Left forelimb (tissue), 1 donor: Measurements from ENCODE around the gene ORAI2.
A peak's percentile ranks its signal among the peaks of the same experiment; 100 is the strongest.
"Not testable (repeated sequence)": the region's sequence is repeated elsewhere in the genome, so short reads cannot be mapped to it uniquely, and the experiment has no call there.

ENCODE experiments used
- DNase-seq: peaks from one replicate; pipeline ENCODE4 v3.0.0-alpha.2; 2018; ENCODE audit warnings: low spot score

Gene ORAI2

DNA sequence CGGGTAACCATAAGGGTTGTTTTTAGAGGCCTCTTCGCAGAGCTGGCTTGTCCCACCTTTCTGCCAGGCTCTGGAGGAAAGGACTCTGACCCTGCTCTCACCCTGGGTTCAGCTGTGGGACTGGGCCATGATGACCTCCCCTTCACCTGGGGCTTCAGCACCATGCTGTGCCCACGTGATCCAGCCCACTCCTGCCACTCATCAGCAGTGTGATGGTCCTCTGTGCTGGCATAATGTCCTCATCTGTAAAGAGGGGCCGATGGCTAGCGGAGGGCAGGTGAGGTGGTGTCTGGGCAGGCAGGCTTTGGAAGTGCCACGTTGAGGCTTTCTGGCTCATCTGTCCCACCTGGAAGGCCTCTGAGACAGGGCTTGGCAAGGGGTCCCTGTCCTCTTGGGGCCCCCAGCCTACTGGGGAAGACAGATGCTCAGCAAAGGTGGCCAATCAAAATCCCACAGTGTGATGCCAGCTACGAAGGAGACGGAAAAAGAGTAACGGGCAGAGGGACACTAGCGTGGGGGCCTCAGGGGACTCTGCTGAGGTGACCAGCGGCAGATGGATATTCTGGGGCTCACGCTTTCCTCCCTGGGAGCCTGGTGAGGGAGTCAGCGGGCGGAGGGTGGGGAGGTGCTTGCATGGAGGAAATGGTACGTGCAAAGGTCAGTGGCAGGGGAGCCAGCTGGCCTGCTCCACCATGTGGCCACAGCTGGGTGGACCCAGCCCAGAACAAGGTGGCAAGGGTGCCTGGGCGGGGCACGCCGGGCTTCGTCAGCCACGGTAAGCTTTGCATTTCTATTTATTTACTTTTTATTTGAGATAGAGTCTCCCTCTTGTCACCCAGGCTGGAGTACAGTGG lies 36.8 kb downstream of the ORAI2 start:
- no peak for DNase-seq

- no peak for DNase-seq
Measured at GRCh38 chr7:102471791-102472125, 38.4 kb downstream of the ORAI2 start.

GRCh38 chr7:102472126-102473041 lies 39.0 kb downstream of the ORAI2 start:
- no peak for DNase-seq

DNA sequence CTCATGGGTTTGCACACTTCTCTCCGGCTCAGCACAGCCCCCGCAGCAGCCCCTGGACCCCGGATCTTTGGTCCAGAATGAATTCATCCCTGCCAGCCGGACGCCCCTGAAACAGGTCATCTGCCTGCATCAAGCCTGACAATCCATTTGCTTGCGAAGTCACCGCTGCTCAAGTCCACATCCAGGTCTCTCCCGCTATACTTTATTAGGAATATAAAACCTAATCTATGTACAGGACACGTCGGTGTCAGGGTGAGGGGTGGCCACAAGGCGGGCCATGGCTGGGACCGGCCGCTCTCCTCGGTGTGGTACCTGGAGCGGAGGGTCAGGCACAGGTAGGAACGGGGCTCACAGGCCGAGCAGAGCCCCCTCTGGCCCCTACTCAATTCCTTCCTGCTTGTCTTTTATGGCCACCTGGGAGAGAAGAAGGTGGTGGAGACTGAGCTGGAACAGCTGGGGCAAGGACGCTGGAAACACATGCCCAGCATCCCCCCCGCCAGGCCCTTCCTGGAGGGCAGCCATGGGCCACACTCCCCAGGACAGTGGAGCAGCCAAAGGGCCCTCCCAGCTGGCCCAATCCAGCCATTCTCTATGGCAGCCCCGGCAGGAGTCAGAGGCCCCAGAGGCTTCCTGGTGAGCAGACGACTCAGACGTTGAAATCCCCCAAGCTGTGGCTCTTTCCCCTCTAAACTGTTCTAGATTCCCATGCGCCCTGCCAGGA lies 40.1 kb downstream of the ORAI2 start:
- no peak for DNase-seq

- not testable (repeated sequence) for DNase-seq
Measured at GRCh38 chr7:102474116-102474515, 40.7 kb downstream of the ORAI2 start.

GRCh38 chr7:102474736-102475435 lies 41.5 kb downstream of the ORAI2 start:
- DNase-seq, result not testable (repeated sequence)

- DNase-seq, result peak; percentile 85
Measured at GRCh38 chr7:102478314-102479208, 45.2 kb downstream of the ORAI2 start, which contains the start of gene POLR2J. Gene POLR2J, minus strand, starts transcription at chr7:102478922. Its CDS starts 62 bp downstream, at chr7:102478860.

GRCh38 chr7:102479209-102479584 lies 45.8 kb downstream of the ORAI2 start:
- DNase-seq, result not testable (repeated sequence)

- DNase-seq, result not testable (repeated sequence)
Measured at GRCh38 chr7:102479982-102480637, 46.7 kb downstream of the ORAI2 start.

DNA sequence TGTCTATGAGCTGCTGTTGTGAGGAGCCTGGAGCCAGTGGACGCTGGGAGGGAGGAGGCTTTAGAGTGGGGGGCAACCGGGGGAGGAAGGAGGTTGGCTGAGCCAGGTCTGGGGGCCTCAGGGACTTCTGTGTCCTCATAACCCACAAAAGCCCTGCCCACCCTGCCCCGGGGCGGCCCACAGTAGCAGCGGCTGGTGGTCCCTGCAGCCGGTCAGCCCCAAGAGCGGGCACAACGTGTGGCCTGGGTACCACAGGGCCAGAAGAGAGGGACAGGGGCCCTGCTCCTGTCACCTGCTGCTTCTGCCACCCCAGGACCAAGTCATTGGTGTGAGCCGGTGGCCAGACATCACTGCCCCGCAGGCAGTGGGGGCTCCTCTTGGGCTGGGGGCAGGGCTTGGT lies 48.6 kb downstream of the ORAI2 start:
- not testable (repeated sequence) for DNase-seq

GRCh38 chr7:102484317-102484716 lies 50.9 kb downstream of the ORAI2 start:
- not testable (repeated sequence) for DNase-seq

- DNase-seq, result not testable (repeated sequence)
Measured at GRCh38 chr7:102490529-102491075, 57.2 kb downstream of the ORAI2 start.

DNA sequence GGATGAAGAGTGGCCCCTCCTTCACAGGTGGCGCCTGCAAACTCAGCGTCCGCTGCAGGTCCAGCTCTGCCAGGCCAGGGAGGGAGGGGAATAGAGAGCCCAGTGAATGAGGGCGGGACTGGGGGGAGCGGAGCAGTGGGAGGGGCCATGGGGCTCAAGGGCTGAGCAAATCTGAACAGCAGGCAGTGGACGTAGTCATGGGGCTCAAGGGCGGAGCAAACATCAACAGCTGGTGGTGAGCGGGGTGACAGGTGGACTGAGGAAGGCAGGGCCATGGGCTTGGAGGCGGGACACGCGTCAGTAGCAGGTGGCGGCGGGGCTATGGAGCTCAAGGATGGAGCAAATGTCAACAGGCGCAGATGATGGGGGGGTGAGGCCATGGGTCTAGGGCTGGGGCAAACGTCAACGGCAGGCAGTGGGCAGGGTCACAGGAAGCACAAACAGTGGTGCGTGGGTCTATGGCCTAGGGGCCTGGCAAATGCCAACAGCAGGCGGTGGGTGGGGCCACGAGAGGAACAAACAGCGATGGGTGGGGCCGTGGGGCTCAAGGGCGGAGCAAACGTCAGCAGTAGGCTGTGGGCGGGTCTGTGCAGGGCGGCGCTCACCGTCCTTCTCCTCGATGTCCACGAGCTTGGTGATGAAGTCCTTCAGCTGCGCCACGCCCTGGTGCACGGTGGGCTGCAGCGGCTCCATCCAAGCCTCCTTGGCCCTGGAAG lies 60.0 kb downstream of the ORAI2 start:
- not testable (repeated sequence) for DNase-seq

DNA sequence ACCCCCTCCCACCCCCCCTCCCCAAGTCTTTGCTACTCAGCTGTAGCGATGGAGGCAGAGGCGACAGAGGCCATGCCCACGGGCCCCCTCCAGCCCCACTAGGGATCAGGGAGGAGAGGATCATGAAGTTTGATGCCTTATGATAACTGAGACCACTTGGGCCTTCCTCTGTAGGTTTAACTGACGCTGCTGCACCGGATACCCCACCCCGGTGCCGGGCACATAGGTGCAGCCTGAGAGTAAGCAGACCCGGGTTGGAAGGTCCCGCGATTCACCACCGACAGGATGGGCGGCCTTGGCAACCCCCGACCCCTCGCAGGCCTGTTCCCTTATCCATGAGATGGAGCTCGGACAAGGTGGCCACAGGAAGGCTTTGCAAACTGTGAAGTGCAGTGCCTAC lies 60.7 kb downstream of the ORAI2 start:
- DNase-seq, result not testable (repeated sequence)

- DNase-seq, result not testable (repeated sequence)
Measured at GRCh38 chr7:102494473-102495149, 61.2 kb downstream of the ORAI2 start.

- DNase-seq, result not testable (repeated sequence)
Measured at GRCh38 chr7:102496861-102497260, 63.5 kb downstream of the ORAI2 start.

- DNase-seq, result not testable (repeated sequence)
Measured at GRCh38 chr7:102497308-102497707, 63.9 kb downstream of the ORAI2 start.

GRCh38 chr7:102498321-102498720 lies 64.9 kb downstream of the ORAI2 start:
- DNase-seq, result not testable (repeated sequence)
